Measurements from ENCODE around the gene ETNK1.

DNA sequence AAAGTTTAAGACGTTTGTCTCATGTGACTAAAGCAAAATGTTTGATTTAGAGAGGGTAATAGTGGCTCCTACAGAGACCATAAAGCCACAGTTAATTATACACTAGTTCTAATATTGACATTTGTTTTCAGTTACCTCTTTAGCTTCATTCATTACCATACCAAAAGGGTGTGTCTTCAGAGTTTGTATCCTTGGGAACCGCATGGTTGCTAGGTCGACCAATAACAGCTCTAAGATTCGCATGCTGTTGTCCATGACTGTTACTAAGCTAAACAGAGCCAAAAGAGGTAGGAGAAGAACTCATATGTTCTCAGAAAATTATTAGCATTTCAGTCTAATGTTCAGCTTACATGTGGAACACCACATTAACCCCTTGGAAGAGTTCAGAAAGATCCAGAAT lies 36.2 kb upstream of the ETNK1 start:
- TF ChIP-seq, protein P1, sequence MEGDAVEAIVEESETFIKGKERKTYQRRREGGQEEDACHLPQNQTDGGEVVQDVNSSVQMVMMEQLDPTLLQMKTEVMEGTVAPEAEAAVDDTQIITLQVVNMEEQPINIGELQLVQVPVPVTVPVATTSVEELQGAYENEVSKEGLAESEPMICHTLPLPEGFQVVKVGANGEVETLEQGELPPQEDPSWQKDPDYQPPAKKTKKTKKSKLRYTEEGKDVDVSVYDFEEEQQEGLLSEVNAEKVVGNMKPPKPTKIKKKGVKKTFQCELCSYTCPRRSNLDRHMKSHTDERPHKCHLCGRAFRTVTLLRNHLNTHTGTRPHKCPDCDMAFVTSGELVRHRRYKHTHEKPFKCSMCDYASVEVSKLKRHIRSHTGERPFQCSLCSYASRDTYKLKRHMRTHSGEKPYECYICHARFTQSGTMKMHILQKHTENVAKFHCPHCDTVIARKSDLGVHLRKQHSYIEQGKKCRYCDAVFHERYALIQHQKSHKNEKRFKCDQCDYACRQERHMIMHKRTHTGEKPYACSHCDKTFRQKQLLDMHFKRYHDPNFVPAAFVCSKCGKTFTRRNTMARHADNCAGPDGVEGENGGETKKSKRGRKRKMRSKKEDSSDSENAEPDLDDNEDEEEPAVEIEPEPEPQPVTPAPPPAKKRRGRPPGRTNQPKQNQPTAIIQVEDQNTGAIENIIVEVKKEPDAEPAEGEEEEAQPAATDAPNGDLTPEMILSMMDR (conservative IDR thresholded peaks at IDR 0.05 in 1 of 2, IDR thresholded peaks at IDR 0.05 in 1 of 2; ENCODE audit: extremely low read depth in 1 of 2, insufficient read depth in 1 of 2, low read depth in 1 of 2, low read length in 2 of 2) = no peak
- TF ChIP-seq EZH2 (IDR thresholded peaks at IDR 0.05; ENCODE audit: borderline replicate concordance, low read length) = no peak
